Heart left ventricle (tissue), 16 donors: ENCODE results near the gene NTHL1. TPM values are rescaled to one million over a fixed set of nuclear protein-coding genes. Genes with fewer than 3 reads are reported as not detected.

ENCODE experiments used
- ATAC-seq, 4 donors: fragments of 200-7000 bp; cut with Tn5 transposase; one replicate each; pipeline ENCODE4 v1.9.1; 2020 to 2022; ENCODE audit warnings: moderate library complexity in 4 of 4, mild to moderate bottlenecking in 3 of 4, moderate number of reproducible peaks in 1 of 4
- DNase-seq, 5 donors: peaks; one replicate each; pipeline ENCODE4 v3.0.0-alpha.2; 2020
- H3K27ac ChIP-seq, 12 donors: fragments of 200-600 bp; sonication (generic) in 4 of 12; one replicate each; pipeline versions ENCODE4 v1.5.0 to v1.8.0; 2016 to 2022; ENCODE audit warnings: mild to moderate bottlenecking in 2 of 12
- H3K27me3 ChIP-seq, 9 donors: fragments of 200-600 bp; sonication (generic) in 2 of 9; one replicate each; pipeline versions ENCODE4 v1.5.1 to v1.8.0; 2016 to 2022; ENCODE audit warnings: mild to moderate bottlenecking in 3 of 9
- H3K36me3 ChIP-seq, 9 donors: fragments of 200-600 bp; sonication (generic) in 2 of 9; one replicate each; pipeline versions ENCODE4 v1.5.0 to v1.8.0; 2018 to 2022; ENCODE audit warnings: mild to moderate bottlenecking in 2 of 9
- H3K4me1 ChIP-seq, 12 donors: fragments of 200-600 bp; sonication (generic) in 4 of 12; one replicate each; pipeline versions ENCODE4 v1.5.0 to v1.8.0; 2016 to 2022; ENCODE audit warnings: mild to moderate bottlenecking in 3 of 12
- H3K4me3 ChIP-seq, 12 donors: fragments of 200-600 bp; sonication (generic) in 4 of 12; one replicate each; pipeline versions ENCODE4 v1.5.0 to v1.8.0; 2017 to 2022; ENCODE audit warnings: mild to moderate bottlenecking in 9 of 12, moderate library complexity in 4 of 12
- H3K9me3 ChIP-seq, 12 donors: fragments of 200-600 bp; sonication (generic) in 4 of 12; one replicate each; pipeline versions ENCODE4 v1.5.0 to v1.8.0; 2016 to 2022; ENCODE audit warnings: mild to moderate bottlenecking in 1 of 12
- CTCF ChIP-seq, 12 donors: fragments of 200-600 bp; sonication (generic) in 4 of 12; IDR thresholded peaks; one replicate each; pipeline versions ENCODE4 v1.5.0 to v1.8.0; 2018 to 2022; ENCODE audit warnings: antibody characterized with exemption in 12 of 12, mild to moderate bottlenecking in 5 of 12
- POLR2A ChIP-seq, 2 donors: fragments of 450-650 bp; IDR thresholded peaks; one replicate each; pipeline ENCODE4 v1.6.1; 2017; ENCODE audit warnings: antibody characterized with exemption in 2 of 2, mild to moderate bottlenecking in 2 of 2, moderate library complexity in 2 of 2
- WGBS, 4 donors: extraction: QIAGEN DNeasy Blood & Tissue Kit in 2 of 4; methylation state at CpG; one replicate each; pipeline versions ENCODE4 v1.1.5 to v1.1.7; 2013 to 2018; 5-methylcytosine and 5-hydroxymethylcytosine counted together
- intact Hi-C, 10 donors: fragments of 100-400 bp; cut with DNase I; formaldehyde crosslinking; loops; one replicate each; pipeline versions ENCODE4 v1.11.1 to v1.14.2; 2022
- long read RNA-seq, 3 donors: library from polyadenylated mRNA; unstranded; transcript quantifications; one replicate each; pipeline ENCODE4 v2.0.0, GENCODE V29; 2020 to 2021
- polyA plus RNA-seq, 2 donors: library from polyadenylated mRNA; stranded (reverse); fragments of 200-250 nt; gene quantifications; one replicate each; pipeline ENCODE4 v1.2.3, GENCODE V29; 2013
- total RNA-seq, 9 donors: library from RNA; depleted of rRNA in 2 of 9; stranded (reverse); fragments of >200 nt in 2 of 9; fragmentation: NEBNext Ultra II Directional in 3 of 9; extraction: Animal tissue kit (Norgen Biotek cat#: 25700) in 3 of 9; gene quantifications; one replicate each; pipeline versions ENCODE4 v1.1.0 to v1.2.4, GENCODE V29; 2016 to 2023
- donor health status: ischemic (EF 13 %, LVEDD 7.1; RV severe dilation, severe dysfunction).
- donor health status: healthy with polysubstance abuse.
- donor health status: DM: no; HTN: yes; CAD: no.
- donor health status: DM: no; HTN: no; CAD: no.
- donor health status: ischemic (EF 25% LVEDD 6.9; RV normal size, moderate dysfunction).
- donor health status: ischemic (EF 25% LVEDD 5.7; RV mildly dilated, moderate dysfunction).
- donor health status: healthy.
- donor health status: DM: yes; HTN: yes; CAD: no.
- donor health status: ischemic (EF 35%, LVEDD 5.7; RV mildly dilated, moderate dysfunction).
- donor health status: nonischemic (EF 11% LVEDD 7.7; RV severe dilation, severe dysfunction).
- donor health status: DM: yes; HTN: yes; CAD: no.
- donor health status: PGD.
- donor health status: ischemic (EF 29% LVEDD 5.4; RV normal size, mild dysfunction).
- donor health status: nonischemic (EF 23%, LVEDD 6.1; RV moderate dilation, normal function).

NTHL1 gene
- total RNA-seq (10 to 100 TPM in 7 of 9 donors, 1 to 10 TPM in 2; 9.0 to 25.0 (median 11.7) TPM), polyA plus RNA-seq (10 to 100 TPM; 13.1 to 32.3 TPM)
- long read RNA-seq, donor 1, transcript NTHL1-201 (6 exons, 1,067 nt), result major isoform, 24 of 29 reads
- long read RNA-seq, donor 1, partial matches to known transcripts, result 2 of 29 reads
- long read RNA-seq, donor 1, other reads (novel, unspliced or antisense), result 3 of 29 reads
- long read RNA-seq, donor 2, transcript NTHL1-201 (6 exons, 1,067 nt), result major isoform, 22 of 28 reads
- long read RNA-seq, donor 2, partial matches to known transcripts, result 0 of 28 reads
- long read RNA-seq, donor 2, other reads (novel, unspliced or antisense), result 6 of 28 reads
- long read RNA-seq, donor 3, transcript NTHL1-201 (6 exons, 1,067 nt), result major isoform, 5 of 7 reads
- long read RNA-seq, donor 3, partial matches to known transcripts, result 0 of 7 reads
- long read RNA-seq, donor 3, other reads (novel, unspliced or antisense), result 2 of 7 reads

GRCh38 chr16:2047330-2048115 lies at the start of gene NTHL1, which contains the start of gene TSC2:
TSS of gene NTHL1 (minus strand) at chr16:2047834. CDS start at chr16:2047823, 11 bp downstream.
TSS of gene TSC2 (plus strand) at chr16:2047985. CDS start at chr16:2048616, 631 bp downstream.
- TF ChIP-seq POLR2A (IDR thresholded peaks at IDR 0.05) (peak in 1 of 2 donors; percentile 77), CTCF (IDR thresholded peaks at IDR 0.05) (peak; percentile 24 to 78 (median 54))
- 0 to 1% (median 1%) methylated on average over 37 to 81 of the region's 81 CpGs for WGBS, 4 donors
- DNase-seq (peak; percentile 97 to 98 (median 98)), ATAC-seq (peak; percentile 82 to 94 (median 92))
- H3K27me3 ChIP-seq, result no peaks in the 10 kb centered on the region
- intact Hi-C loops, result loop anchor here in 5 of 10 donors (1.0 to 2.0 kb wide), 5 partner anchors 17 to 24 kb away; partner anchors contain the start of gene NHERF2 (in 1 of the 5)
- peak within 1 kb of the TSS; percentile 36 to 94 (median 86) for H3K27ac ChIP-seq
- peaks cover 14 to 61% (median 47%) of the 10 kb centered on the region in 12 donors for H3K4me1 ChIP-seq
- peak within 1 kb of the TSS; percentile 71 to 99 (median 91) for H3K4me3 ChIP-seq
- no peaks in the 10 kb centered on the region for H3K9me3 ChIP-seq
- peaks cover 0 to 27% (median 26%) of the 10 kb centered on the region in 9 donors for H3K36me3 ChIP-seq

GRCh38 chr16:2096853-2097595 lies 49.4 kb upstream of the NTHL1 start:
- no peaks in the 10 kb centered on the region for H3K9me3 ChIP-seq
- ATAC-seq, result peak in 2 of 4 donors; percentile 17 to 22
- H3K4me3 ChIP-seq, result no peak overlapping the region
- 78 to 93% (median 83%) methylated on average over 7 to 25 of the region's 25 CpGs for WGBS, 4 donors
- no peaks in the 10 kb centered on the region for H3K27me3 ChIP-seq
- peaks cover 0 to 94% (median 90%) of the 10 kb centered on the region in 9 donors for H3K36me3 ChIP-seq
- no peaks in the 10 kb centered on the region for H3K4me1 ChIP-seq
- intact Hi-C loops, result no loop called here
- no peak for TF ChIP-seq CTCF (IDR thresholded peaks at IDR 0.05)
- no peak for TF ChIP-seq POLR2A (IDR thresholded peaks at IDR 0.05)
- H3K27ac ChIP-seq, result no peak overlapping the region
- DNase-seq, result no peak

GRCh38 chr16:2095918-2096582 lies 48.4 kb upstream of the NTHL1 start:
- Histone ChIP-seq H3K27me3 (no peaks in the 10 kb centered on the region), H3K9me3 (no peaks in the 10 kb centered on the region), H3K36me3 (peaks cover 0 to 93% (median 91%) of the 10 kb centered on the region in 9 donors), H3K4me3 (no peak overlapping the region), H3K4me1 (peaks cover 0 to 7% (median 0%) of the 10 kb centered on the region in 12 donors), H3K27ac (no peak overlapping the region)
- TF ChIP-seq CTCF (IDR thresholded peaks at IDR 0.05) (no peak), POLR2A (IDR thresholded peaks at IDR 0.05) (no peak)
- WGBS, 4 donors, result 87 to 97% (median 96%) methylated on average over 21 to 23 of the region's 23 CpGs
- ATAC-seq, result peak in 1 of 4 donors; percentile 3
- no peak for DNase-seq
- intact Hi-C loops, result no loop called here
